ENCODE data around the gene ZDHHC18. TPM values are rescaled to one million over a fixed set of nuclear protein-coding genes. Genes with fewer than 3 reads are reported as not detected.
A peak's percentile ranks its signal among the peaks of the same experiment; 100 is the strongest.
"Not testable (repeated sequence)": the region's sequence is repeated elsewhere in the genome, so short reads cannot be mapped to it uniquely, and the experiment has no call there.

ZDHHC18 gene
- polyA plus RNA-seq, 4 donors, result 20.0 to 29.3 (median 21.3) TPM

DNA sequence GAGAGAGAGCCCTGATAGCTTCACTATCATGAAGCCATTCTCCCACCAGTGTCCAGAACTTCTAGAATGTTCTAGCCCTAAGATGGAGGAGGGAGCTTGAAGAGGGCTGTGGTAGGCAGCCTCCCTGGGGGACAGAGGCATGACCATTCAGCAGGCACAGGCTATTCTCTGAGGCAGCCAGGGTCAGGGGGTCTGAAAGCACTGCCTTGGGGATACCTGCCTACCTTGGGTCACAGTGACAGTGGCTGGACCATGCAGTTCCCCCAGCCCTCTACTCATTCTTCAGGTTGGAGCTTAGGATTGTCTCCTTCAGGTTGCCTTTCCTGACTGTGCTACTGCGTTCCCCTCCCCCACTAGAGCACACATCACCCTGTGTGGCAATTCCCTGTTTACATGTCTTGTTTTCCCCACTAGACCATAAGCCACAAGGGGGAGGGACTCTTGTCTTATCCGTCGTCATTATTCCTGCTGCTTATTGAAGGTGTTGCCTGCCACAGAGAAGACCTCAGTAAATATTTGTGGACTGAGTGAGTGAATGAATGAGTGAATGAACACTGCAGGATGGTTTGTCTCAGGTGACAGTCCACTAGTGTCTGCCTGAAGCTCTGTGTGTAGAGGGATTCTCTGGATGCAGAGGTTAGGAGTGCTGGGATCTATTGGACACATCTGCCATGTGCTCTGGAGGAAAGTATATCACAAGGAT lies 5.2 kb downstream of the ZDHHC18 start:
- DNase-seq (ENCODE audit: low read depth in 4 of 4, low spot score in 2 of 4), result no peak

DNA sequence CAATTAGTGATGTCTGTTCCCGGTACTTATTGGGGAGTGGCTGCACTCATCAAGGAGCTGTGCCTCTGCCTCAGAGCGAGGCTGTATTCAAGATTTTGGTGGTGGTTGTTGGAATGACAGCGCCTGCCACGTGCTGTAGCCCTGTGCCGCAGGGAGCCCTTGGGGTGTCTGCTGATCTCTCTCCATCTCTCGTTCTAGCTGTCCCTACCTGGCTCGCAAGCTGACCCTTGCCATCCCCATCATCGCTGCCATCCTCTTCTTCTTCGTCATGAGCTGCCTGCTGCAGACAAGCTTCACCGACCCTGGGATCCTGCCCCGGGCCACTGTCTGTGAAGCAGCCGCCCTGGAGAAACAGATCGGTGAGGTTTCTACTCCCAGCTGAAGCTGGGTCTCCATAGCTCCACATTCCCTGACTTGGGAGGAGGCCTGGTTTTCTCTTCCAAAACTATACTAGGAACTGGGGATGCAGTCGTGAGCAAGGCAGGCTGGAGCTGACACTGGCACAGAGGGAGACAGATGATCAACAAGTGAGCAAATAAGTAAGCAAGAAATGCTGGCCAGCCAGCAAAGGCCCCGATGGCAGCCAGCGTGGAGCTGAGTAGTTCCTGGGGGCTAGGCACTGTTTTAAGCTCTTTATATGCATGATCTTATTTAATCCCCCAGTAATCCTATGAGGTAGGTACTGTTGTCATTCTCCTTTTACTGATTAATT lies 5.9 kb downstream of the ZDHHC18 start:
- no peak for DNase-seq (ENCODE audit: low read depth in 4 of 4, low spot score in 2 of 4)

GRCh38 chr1:26833432-26834405 lies 7.2 kb downstream of the ZDHHC18 start:
- DNase-seq (ENCODE audit: low read depth in 4 of 4, low spot score in 2 of 4), result no peak

- not testable (repeated sequence) for DNase-seq (ENCODE audit: low read depth in 4 of 4, low spot score in 2 of 4)
Observed at GRCh38 chr1:26837665-26838064, 11.2 kb downstream of the ZDHHC18 start.

GRCh38 chr1:26838474-26839338 lies 12.2 kb downstream of the ZDHHC18 start:
- DNase-seq (ENCODE audit: low read depth in 4 of 4, low spot score in 2 of 4), result no peak

DNA sequence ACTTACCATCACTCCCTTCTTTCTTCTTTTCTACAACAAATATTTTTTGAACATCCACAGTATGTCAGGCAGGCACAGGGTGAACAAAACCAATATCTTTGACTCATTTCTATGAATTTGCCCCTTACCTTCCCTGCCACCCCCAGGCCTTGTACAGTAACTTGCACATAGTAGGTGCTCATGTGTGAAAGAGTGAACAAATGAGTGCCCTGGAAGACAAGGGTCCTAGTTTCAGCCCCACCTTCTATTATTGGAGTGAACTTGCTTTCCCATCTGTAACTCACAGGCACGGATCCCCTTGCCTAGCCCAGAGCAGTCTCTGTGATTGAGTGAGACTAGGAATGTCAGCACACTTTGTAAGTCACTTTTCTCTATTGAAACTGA lies 12.8 kb downstream of the ZDHHC18 start:
- DNase-seq (ENCODE audit: low read depth in 4 of 4, low spot score in 2 of 4), result no peak

GRCh38 chr1:26839779-26840178 lies 13.3 kb downstream of the ZDHHC18 start:
- DNase-seq (ENCODE audit: low read depth in 4 of 4, low spot score in 2 of 4), result no peak

GRCh38 chr1:26844424-26845196 lies 18.1 kb downstream of the ZDHHC18 start:
- no peak for DNase-seq (ENCODE audit: low read depth in 4 of 4, low spot score in 2 of 4)

DNA sequence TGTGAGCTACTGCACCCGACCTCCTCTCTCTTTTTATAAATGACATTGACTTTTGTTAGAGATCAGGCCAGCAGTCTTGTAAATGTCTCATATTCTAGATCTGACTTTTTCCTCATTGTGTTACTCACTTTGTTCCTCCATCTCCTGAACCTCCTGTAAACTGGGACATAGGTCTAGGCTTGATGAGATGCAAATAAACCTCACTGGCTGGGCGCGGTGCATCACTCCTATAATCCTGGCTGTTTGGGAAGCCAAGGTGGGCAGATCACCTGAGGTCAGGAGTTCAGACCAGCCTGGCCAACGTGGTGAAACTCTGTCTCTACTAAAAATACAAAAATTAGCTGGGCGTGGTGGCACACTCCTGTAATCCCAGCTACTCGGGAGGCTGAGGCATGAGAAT lies 21.3 kb downstream of the ZDHHC18 start:
- DNase-seq (ENCODE audit: low read depth in 4 of 4, low spot score in 2 of 4), result not testable (repeated sequence)

GRCh38 chr1:26848499-26848898 lies 22.0 kb downstream of the ZDHHC18 start:
- no peak for DNase-seq (ENCODE audit: low read depth in 4 of 4, low spot score in 2 of 4)

DNA sequence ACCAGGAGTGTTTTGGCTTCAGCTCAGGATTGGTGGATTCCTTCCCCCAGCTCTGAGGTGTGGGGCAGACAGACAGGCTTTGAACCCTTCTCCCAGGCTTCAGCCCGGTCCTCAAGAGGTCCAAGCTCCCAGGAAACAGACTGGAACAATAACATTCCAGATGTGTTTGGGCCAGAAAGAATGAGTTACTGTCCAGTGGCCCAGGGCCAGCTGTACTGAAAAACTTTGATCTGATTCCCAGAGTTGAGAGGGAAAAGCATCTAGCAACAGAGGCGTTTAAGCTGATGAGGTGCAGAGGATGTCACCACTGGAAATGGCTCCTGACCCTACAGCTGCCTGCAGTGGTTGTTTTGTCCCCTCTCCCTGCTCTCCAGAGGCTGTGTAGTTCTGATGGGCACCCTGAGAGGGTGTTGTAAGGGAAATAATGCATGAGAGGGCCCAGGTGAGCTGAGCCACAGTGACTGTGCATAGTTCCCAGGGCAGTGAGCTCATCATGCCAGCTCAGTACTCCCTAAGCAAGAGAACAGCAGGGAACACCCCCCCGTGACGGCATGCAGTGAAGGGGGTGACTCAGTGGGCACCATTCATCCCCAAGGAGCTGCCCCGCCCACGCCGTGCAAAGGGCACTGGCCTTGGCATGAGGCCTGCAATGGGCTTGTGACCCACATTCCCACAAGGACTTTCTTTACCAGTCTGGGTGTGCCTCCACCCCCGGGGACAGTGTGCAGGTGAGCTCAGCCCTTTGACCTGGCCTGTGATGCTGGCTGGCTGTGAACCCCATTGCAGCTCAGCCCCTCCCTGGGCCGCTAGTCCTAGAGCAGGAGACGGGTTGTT lies 22.7 kb downstream of the ZDHHC18 start:
- DNase-seq (ENCODE audit: low read depth in 4 of 4, low spot score in 2 of 4), result no peak

DNA sequence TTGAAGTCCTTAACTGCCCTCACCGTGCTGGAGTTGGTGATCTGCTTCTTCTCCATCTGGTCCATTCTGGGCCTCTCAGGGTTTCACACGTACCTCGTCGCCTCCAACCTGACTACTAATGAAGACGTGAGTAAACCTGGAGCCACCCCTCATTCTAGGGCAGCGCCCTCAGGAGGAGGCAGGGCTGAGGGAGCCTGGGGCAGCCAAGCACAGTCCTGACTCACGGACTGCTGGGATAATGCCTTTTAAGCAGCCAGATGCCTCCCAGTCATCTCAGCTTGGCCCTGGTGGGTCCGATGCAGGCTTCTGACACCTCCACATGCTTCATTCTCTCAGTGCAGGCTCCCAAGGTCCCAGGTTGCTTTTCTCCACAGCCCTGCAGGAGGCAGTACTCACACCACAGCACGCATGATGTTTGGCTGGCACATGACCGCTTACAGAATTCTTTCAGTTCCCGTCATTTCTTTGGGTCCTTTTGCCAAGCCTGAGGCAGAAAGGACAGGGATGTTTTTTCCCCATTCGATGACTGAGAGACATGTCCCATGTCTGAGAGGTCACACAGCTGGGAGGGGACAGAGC lies 24.7 kb downstream of the ZDHHC18 start:
- DNase-seq (ENCODE audit: low read depth in 4 of 4, low spot score in 2 of 4), result no peak

- DNase-seq (ENCODE audit: low read depth in 4 of 4, low spot score in 2 of 4), result no peak
Observed at GRCh38 chr1:26852701-26853100, 26.2 kb downstream of the ZDHHC18 start.

- peak in 1 of 4 donors; percentile 69 for DNase-seq (ENCODE audit: low read depth in 4 of 4, low spot score in 2 of 4)
Observed at GRCh38 chr1:26853156-26853555, 26.7 kb downstream of the ZDHHC18 start.

DNA sequence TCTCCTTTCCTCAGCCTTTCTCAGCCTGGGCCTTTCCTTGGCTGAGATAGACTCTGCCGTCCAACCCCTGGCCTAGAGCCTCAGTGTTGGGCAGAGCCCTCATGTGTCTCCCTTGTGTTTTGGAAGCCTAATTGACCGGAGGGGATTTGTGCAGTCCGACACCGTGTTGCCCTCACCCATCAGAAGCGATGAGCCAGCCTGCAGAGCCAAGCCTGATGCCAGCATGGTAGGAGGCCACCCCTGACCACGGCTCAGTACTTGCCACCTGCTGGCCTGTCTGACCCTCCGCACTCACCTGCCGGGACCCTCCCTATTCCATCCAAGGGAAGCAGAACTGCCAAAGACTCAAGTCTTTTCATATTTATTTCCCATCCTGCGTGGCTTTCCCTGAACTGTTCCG lies 27.1 kb downstream of the ZDHHC18 start:
- no peak for DNase-seq (ENCODE audit: low read depth in 4 of 4, low spot score in 2 of 4)

DNA sequence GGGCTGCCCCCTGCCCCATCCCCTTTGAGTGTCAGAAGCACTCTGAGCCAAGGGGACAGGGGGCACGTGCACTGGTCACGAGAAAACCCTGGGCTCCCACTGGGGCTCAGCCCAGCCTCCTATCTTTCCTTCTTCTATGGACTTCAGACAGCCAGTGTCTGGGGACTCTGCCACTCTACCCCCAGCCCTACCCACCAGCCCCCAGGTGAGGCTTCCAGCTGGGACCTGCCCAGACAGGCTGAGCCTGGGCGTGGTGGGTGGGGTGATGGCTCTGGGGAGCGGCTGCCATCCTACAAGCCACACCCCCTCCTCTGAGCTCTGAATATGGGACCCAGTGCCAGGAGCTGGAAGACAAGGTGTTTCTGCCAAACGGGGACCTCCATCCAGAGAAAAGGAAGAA lies 28.4 kb downstream of the ZDHHC18 start:
- no peak for DNase-seq (ENCODE audit: low read depth in 4 of 4, low spot score in 2 of 4)

DNA sequence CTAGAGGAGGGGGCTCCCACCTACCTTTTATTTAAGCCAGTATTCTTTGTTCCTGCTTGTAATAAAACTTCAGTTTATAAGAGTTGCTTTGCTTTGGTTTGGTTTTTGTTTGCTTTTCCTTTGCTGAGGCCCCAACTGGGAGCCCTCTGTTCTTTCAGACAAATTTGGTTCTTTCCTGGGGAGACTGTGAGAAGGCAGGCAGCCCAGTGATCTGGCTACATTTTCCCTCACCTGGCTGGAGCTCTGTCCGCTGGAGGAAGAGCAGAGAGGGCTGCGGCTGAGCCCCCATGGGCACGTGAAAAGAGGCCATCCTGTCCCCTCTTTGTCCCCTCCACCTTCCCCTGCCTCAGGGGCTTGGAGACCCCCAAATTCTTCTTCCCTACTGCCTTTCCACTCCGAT lies 29.1 kb downstream of the ZDHHC18 start:
- no peak for DNase-seq (ENCODE audit: low read depth in 4 of 4, low spot score in 2 of 4)

DNA sequence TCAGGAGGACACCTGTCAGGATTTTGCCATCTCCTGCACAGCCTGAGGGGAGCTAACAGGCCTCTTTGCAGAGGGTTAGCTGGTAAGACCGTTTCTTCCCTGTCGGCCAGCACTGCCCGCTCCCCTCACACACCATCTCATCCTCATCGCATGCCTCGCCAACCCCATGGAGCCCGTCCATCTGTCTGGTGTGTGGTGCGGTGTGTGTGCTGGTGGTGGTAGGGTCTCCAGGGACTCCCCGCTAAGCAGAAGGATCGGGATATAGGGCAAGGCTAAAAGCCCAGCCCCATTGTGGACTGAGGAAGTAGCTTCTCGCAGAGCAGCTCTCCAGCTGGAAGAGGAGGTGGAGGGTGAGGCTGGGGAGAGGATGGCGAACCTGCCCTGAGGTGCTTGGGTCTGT lies 29.7 kb downstream of the ZDHHC18 start:
- DNase-seq (ENCODE audit: low read depth in 4 of 4, low spot score in 2 of 4), result no peak

Measured in left renal cortex interstitium (tissue), 4 donors.